Activated B cell treated with CpG ODN at 0.5 μM for 24 hours (primary cell): ENCODE results near the gene NDC1. TPM values are rescaled to one million over a fixed set of nuclear protein-coding genes. Genes with fewer than 3 reads are reported as not detected.
A peak's percentile ranks its signal among the peaks of the same experiment; 100 is the strongest.

Experiments used
- ATAC-seq: fragments of 200-7000 bp; cut with Tn5 transposase; one replicate; pipeline ENCODE4 v1.10.0; 2021; ENCODE audit warnings: low read depth, mild to moderate bottlenecking, moderate library complexity
- CTCF ChIA-PET: fragments of 350-600 bp; sonication (Branson Sonifier 250); formaldehyde crosslinking; loops from one replicate; lab custom pipeline; 2021; ENCODE audit warnings: antibody characterized with exemption; lab: Charles Lee
- POLR2A ChIA-PET: fragments of 350-600 bp; sonication (Branson Sonifier 250); formaldehyde crosslinking; loops from one replicate; lab custom pipeline; 2021; ENCODE audit warnings: antibody characterized with exemption; lab: Charles Lee
- DNase-seq: peaks from one replicate; pipeline ENCODE4 v3.0.0; 2022
- H3K27ac Mint-ChIP-seq: one replicate; pipeline ENCODE4 v1.8.0; 2020; ENCODE audit warnings: mixed read lengths
- H3K27me3 Mint-ChIP-seq: one replicate; pipeline ENCODE4 v1.8.0; 2021; ENCODE audit warnings: mixed read lengths
- H3K36me3 Mint-ChIP-seq: one replicate; pipeline ENCODE4 v1.8.0; 2021; ENCODE audit warnings: low read depth, mixed read lengths
- H3K4me1 Mint-ChIP-seq: one replicate; pipeline ENCODE4 v1.8.0; 2021; ENCODE audit warnings: mixed read lengths
- H3K4me3 Mint-ChIP-seq: one replicate; pipeline ENCODE4 v1.8.0; 2020; ENCODE audit warnings: mild to moderate bottlenecking, mixed read lengths
- H3K9me3 Mint-ChIP-seq: one replicate; pipeline ENCODE4 v1.8.0; 2020; ENCODE audit warnings: mixed read lengths
- CTCF ChIP-seq: fragments of 200-600 bp; IDR thresholded peaks from one replicate; pipeline ENCODE4 v1.8.0; 2022; ENCODE audit warnings: antibody characterized with exemption, mild to moderate bottlenecking
- intact Hi-C: fragments of 100-400 bp; cut with micrococcal nuclease; formaldehyde crosslinking; loops from one replicate; pipeline ENCODE4 v1.15.1; 2024
- total RNA-seq: library from RNA; stranded (reverse); gene quantifications from 2 replicates; pipeline ENCODE4 v1.2.3, GENCODE V29; 2022

NDC1 gene
- total RNA-seq, 1 donor from 2014 or later = 10.6 TPM

GRCh38 chr1:53737648-53738204 is 100.4 kb downstream of the NDC1 start:
- peak; percentile 23 for DNase-seq
- ATAC-seq = no peak
- H3K4me3 Mint-ChIP-seq = peak overlapping the region; percentile 19
- ChIA-PET POLR2A (no interaction called here), CTCF (no interaction called here)
- no peaks in the 10 kb centered on the region for H3K36me3 Mint-ChIP-seq
- H3K4me1 Mint-ChIP-seq = peaks cover 8% of the 10 kb centered on the region
- intact Hi-C loops = no loop called here
- TF ChIP-seq CTCF = no peak
- peaks cover 41% of the 10 kb centered on the region for H3K27me3 Mint-ChIP-seq
- peaks cover 5% of the 10 kb centered on the region for H3K9me3 Mint-ChIP-seq
- no peak overlapping the region for H3K27ac Mint-ChIP-seq

- Mint-ChIP-seq H3K9me3 (no peaks in the 10 kb centered on the region), H3K36me3 (no peaks in the 10 kb centered on the region), H3K27me3 (peaks cover 37% of the 10 kb centered on the region), H3K4me1 (peaks cover 8% of the 10 kb centered on the region), H3K27ac (no peak overlapping the region), H3K4me3 (no peak overlapping the region)
- intact Hi-C loops = no loop called here
- CTCF ChIA-PET = no interaction called here
- POLR2A ChIA-PET = no interaction called here
- ATAC-seq (no peak), DNase-seq (no peak)
- no peak for TF ChIP-seq CTCF
Observed at GRCh38 chr1:53736290-53736689, 101.8 kb downstream of the NDC1 start.

GRCh38 chr1:53735681-53736080 is 102.4 kb downstream of the NDC1 start:
- CTCF ChIA-PET = no interaction called here
- Mint-ChIP-seq H3K36me3 (no peaks in the 10 kb centered on the region), H3K9me3 (no peaks in the 10 kb centered on the region), H3K4me1 (peaks cover 8% of the 10 kb centered on the region), H3K27ac (no peak overlapping the region), H3K4me3 (no peak overlapping the region), H3K27me3 (peaks cover 39% of the 10 kb centered on the region)
- intact Hi-C loops = no loop called here
- ATAC-seq (no peak), DNase-seq (no peak)
- no peak for TF ChIP-seq CTCF
- POLR2A ChIA-PET = no interaction called here

GRCh38 chr1:53735261-53735660 is 102.8 kb downstream of the NDC1 start:
- TF ChIP-seq CTCF = no peak
- no peak overlapping the region for H3K27ac Mint-ChIP-seq
- ChIA-PET POLR2A (no interaction called here), CTCF (no interaction called here)
- H3K36me3 Mint-ChIP-seq = no peaks in the 10 kb centered on the region
- no peak for ATAC-seq
- H3K9me3 Mint-ChIP-seq = no peaks in the 10 kb centered on the region
- H3K4me3 Mint-ChIP-seq = no peak overlapping the region
- intact Hi-C loops = no loop called here
- no peak for DNase-seq
- peaks cover 8% of the 10 kb centered on the region for H3K4me1 Mint-ChIP-seq
- peaks cover 39% of the 10 kb centered on the region for H3K27me3 Mint-ChIP-seq

GRCh38 chr1:53734650-53735211 is 103.4 kb downstream of the NDC1 start:
- ChIA-PET POLR2A (no interaction called here), CTCF (no interaction called here)
- no peaks in the 10 kb centered on the region for H3K36me3 Mint-ChIP-seq
- no peak for DNase-seq
- intact Hi-C loops = no loop called here
- H3K9me3 Mint-ChIP-seq = no peaks in the 10 kb centered on the region
- H3K4me1 Mint-ChIP-seq = peaks cover 8% of the 10 kb centered on the region
- H3K27ac Mint-ChIP-seq = no peak overlapping the region
- peaks cover 37% of the 10 kb centered on the region for H3K27me3 Mint-ChIP-seq
- ATAC-seq = no peak
- no peak overlapping the region for H3K4me3 Mint-ChIP-seq
- no peak for TF ChIP-seq CTCF
